Stimulated activated CD8-positive, alpha-beta memory T cell treated with anti-CD3 and anti-CD28 coated beads, Interleukin-15, amount 100 ng/mL, for 4 hours (primary cell): ENCODE measurements around the gene LCN6.
"Not testable (repeated sequence)": the region's sequence is repeated elsewhere in the genome, so short reads cannot be mapped to it uniquely, and the experiment has no call there.

Experiments used
- DNase-seq, 2 donors: peaks; one replicate each; pipeline ENCODE4 v3.0.0-alpha.2; 2020; ENCODE audit warnings: low read depth in 2 of 2

Gene LCN6

DNA sequence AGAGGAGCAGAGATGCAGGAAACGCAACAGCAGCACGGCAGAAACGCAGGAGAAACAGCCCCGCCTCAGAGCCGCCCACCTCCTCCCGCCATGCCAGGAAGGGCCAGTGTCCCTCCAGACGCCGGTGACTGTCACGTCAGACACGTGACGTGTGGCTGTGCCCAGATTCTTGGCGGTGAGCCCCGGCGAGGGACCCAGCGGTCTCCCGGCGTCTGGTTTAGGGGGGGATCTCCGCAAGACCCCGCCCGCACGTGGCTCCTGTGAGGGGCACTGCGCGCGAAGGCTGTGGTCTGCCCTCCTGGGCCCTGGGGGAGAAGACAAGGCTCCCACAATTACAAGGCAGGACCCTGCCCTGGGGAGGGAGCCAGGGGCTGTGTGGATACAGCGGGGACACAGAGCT is 12.1 kb upstream of the LCN6 start:
- DNase-seq = no peak

DNA sequence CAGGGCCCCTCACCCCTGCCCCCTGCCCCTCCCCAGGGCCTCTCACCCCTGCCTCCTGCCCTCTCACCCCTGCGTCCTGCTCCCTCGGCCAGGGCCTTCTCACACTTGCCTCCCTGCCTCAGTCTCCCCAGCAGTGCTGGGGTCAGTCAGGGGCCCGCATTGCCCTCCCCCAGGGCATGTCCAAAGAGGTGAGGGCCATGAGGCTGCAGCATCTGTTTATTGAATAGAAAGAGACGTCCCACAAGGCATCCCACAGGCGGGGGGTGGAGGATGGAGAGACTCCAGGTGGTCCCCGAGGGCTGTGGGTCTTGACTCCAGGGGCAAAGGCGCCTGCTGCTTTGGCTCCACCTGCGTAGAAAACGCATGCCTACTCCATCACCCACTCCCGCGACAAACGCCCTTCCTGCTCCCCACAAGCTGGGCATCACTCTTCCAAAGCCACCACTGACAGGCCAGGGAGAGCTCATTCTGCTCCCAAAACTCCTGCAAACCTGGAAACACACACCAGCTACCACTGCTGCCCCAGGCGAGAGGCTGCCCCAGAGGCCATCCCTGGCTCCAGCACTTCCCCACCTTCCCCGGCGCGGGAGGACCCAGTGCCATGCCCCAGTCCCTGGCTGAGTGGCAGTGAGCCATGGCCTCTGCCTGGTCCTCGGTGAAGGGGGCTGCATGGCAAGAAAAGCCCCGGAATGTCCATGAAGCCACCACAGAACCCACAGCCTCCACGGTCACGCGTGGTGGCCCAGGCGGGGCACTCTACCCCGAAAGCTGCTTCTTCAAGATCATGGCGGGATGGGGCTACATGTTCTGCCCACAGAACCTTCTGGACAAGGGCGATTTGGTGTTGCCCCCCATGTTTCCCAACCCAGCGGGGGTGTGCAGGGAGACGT is 11.4 kb upstream of the LCN6 start:
- DNase-seq = no peak

DNA sequence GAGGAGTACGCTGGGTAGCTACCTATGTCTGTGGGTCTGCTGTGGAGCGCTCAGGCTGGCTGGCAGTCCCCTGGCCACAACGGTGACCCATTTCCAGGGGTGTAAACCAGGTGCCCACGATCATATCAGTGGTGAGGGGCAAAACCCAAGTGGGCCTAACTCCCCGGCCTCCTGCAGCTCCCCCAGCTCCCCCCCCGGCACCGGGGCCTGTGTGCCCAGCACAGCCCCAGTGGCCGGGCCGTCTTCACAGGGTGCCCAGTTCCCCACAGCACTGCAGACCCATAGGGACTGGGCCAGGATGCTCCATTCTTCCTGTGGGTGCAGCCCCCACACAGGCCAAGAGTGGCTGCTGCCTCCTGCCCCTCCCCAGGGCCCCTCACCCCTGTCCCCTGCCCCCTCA is 10.7 kb upstream of the LCN6 start:
- no peak for DNase-seq

DNA sequence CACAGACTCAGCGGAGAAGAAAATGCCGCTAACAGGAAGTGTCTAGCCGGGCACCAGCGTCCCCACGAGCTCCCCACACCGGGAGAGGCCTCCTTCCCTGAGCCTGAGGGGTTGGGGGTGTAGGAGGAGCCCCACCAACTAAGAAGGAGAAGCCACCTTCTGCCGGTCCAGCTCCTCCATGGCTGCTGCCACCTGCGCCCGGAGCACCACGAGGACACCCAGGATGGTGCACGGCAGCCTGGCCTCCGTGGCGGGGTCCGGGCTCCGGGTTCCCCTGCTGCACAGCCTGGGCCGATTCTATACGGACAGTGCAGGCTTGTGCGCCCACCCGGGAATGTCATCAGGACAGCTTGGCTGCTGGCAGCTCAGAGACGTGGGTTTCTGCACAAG is 9.4 kb upstream of the LCN6 start:
- no peak for DNase-seq

DNA sequence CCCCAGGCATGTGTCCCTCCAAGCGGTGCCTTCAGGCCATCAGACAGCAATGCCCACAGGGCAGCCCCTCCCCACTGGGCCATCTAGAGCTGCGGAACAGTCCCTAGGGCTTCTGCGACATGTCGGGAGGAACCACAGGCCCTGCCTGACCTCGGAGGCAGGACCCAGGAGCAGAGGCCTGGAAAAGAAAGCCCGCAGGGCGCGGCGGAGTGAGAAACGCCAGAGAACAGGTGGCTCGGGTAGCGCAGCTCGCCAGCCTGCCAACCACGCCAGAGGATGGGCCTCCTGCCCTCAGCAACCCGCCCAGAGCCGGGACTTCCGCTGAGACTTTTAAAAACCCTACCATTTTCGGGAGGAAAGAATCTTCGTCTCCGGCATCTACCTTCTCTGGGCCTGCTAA is 9.0 kb upstream of the LCN6 start:
- no peak for DNase-seq

DNA sequence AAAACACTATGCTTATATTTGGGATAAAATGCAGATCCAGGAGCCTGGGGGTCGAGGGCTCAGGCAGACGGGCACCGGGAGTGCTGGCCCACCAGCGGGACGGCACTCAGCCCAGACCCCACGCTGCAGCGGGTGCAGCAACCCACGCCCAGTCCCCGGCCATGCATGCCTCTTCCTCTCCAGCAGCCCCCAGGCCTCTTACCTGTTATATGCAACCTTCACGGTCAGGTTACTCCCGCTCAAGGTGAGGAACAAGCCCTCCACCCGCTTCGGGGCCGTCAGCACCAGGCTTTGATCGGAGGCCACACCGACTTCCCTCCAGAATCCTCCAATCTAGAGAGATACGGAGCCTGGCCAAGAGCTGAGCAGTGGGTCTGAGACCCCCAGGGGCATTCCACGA is 8.5 kb upstream of the LCN6 start:
- no peak for DNase-seq

DNA sequence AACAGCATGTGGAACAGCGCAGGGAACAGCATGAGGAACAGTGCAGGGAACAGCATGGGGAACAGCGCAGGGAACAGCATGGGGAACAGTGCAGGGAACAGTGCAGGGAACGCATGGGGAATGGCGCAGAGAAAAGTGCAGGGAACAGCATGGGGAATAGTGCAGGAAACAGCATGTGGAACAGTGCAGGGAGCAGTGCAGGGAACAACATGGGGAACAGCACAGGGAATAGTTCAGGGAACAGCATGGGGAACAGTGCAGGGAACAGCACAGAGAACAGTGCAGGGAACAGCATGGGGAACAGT is 7.8 kb upstream of the LCN6 start:
- no peak for DNase-seq

DNA sequence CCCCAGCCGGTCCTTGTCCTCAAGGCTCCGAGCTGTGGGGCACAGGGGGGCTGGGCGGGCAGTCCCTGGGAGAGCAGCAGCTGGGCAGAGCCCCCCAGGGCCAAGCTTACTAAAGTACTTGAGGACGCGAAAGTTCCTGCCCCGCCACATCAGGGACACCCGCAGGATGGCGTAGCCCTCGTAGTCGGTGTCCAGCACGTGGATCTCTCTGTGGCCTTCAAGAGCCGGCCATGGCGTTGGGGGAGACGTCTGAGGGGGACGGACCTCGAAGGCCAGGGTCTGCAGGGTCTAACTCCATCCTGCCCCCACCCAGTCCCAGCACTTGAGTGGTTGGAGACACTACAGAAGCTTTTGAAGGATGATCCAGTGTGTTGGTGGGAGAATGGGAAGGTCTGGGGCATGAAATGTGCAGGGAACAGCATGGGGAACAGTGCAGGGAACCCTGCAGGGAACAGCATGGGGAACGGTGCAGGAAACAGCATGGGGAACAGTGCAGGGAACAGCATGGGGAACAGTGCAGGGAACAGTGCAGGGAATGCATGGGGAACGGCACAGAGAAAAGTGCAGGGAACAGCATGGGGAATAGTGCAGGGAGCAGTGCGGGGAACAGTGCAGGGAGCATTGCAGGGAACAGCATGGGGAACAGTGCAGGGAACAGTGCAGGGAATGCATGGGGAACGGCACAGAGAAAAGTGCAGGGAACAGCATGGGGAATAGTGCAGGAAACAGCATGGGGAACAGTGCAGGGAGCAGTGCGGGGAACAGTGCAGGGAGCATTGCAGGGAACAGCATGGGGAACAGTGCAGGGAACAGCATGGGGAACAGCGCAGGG is 7.2 kb upstream of the LCN6 start:
- not testable (repeated sequence) for DNase-seq

DNA sequence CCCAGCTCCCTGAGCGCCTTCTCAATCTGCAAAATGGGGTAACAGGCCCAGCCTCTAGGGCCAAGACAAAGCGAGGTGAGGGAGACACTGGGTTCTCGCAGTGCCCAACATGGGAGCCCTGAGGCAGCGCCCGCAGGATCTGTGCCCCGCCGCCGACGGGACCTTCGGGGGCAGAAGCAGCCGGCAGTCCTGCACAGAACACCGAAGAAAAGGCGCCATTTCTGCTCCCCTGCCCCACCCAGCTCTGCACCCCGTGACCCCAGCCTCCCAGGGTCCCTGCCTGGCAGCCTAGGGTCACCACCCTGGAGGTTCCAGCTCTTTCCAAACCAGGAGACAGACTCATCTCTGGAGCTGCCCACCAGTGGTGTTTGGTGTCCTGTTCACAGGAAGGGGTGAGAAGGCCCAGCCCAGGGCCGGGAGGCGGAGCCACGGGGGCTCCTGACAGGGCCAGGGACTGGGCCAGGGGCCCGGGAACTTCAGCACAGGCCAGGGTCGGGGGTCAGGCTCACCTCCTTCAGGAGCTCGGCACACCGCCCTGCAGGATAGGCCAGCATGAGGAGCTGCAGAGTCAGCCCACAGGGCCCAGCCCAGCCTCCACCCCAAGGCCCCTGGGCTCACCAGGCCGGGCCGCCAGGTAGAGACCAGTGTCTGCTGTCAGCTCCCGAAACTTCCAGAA is 6.4 kb upstream of the LCN6 start:
- no peak for DNase-seq

DNA sequence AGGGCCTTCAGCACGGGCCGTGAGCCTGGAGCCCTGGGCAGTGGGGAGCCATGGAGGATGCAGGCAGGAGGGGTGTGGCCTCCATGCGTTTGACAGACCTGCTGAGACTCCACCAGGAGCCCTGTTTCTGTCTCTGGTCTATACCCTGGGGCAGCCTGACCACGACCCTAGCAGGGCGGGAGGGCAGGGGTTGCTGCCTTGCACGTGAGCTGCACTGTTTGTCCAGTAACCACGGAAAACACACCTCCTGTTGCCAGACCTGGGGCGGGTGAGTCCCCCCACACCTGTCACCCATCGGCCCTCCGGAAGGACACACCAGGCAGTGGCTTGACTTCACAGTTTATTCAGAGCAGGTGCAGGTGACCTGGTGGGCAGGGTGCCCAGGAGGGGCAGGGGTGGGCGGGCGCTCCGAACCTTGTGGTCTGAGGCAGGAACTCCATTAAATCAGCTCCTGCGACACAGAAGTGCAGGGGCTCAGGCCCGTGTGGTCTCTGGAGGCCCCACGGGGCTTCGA is 5.8 kb upstream of the LCN6 start:
- DNase-seq = no peak

DNA sequence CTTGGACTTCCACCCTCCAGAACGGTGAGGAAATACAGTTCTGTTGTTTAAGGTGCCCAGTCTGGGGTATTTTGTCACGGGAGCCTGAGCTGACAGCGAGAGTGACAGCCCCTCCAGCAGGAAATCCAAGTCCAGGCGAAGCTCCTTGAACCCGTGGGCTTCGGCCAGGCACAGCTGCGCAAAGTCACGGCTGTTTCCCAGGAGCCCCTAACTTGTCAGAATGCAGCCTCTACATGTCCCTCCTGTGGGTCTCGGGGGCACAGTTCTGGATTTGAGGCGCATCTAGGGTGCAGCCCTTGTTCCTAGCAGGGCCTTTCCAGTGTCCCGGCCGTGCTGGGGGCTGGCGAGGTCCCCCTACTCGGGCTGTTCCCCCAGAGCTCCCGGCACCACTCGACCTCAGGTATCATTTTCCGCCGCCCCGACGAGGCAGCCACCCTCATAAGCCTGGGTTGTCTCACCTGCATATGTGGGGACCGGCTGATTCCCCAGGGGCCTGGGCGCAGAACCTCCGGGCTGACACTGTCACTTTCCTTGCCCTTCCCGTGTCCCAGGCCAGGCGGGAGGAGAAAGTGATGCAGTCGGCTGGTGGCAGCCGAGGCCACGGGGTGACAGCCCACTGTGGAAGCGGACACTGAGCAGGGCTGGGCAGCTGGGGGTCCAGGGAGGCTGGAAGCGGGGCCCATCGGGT is 5.2 kb upstream of the LCN6 start:
- no peak for DNase-seq

DNA sequence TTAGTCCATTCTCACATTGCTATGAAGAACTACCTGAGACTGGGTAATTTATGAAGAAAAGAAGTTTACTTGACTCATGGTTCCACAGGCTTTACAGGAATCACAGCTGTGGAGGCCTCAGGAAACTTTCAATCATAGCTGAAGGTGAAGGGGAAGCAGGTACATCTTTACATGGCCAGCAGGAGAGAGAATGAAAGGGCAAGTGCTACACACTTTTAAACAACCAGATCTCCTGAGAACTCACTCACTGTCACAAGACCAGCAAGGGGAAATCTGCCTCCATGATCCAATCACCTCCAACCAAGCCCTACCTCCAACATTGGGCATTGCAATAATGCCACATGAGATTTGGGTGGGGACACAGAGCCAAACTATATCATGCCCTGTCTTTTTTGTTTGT is 3.5 kb upstream of the LCN6 start:
- no peak for DNase-seq

DNA sequence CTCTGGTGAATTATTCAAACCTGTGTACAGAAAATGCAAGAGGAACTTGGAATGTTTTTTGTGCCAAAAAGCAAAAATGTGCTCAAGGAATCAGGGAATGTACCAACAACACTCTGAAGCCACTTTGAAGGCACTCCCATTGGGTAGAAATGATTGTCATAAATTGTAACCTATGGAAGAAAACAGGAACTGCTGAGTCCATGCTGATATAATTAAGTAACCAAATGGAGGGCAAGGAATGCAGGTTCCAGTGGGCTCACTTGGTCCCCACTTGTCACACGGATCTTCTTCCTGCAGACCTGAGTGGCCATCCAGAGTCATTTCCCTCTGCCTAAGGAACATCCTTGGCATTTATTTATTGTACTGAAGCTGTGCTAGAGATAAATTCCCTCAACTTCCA is 2.9 kb upstream of the LCN6 start:
- DNase-seq = no peak

DNA sequence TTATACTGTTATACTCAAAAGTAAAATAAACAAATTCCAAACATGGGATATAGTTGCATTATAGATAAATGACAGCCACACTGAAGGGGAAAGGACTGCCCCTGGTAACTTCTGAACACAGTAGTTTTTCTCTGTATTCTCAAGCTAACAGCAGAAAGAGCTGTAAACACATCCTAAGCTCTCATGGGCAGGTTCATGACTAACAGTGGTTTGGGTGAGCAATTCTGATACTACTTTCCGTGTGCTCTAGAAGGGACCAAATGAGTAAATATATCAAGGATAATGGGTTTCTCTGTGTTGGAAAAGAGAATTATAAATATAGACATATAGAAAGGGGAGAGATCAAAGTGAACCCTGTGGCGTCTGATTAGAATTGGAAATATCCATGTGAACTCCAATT is 2.2 kb upstream of the LCN6 start:
- DNase-seq = no peak

DNA sequence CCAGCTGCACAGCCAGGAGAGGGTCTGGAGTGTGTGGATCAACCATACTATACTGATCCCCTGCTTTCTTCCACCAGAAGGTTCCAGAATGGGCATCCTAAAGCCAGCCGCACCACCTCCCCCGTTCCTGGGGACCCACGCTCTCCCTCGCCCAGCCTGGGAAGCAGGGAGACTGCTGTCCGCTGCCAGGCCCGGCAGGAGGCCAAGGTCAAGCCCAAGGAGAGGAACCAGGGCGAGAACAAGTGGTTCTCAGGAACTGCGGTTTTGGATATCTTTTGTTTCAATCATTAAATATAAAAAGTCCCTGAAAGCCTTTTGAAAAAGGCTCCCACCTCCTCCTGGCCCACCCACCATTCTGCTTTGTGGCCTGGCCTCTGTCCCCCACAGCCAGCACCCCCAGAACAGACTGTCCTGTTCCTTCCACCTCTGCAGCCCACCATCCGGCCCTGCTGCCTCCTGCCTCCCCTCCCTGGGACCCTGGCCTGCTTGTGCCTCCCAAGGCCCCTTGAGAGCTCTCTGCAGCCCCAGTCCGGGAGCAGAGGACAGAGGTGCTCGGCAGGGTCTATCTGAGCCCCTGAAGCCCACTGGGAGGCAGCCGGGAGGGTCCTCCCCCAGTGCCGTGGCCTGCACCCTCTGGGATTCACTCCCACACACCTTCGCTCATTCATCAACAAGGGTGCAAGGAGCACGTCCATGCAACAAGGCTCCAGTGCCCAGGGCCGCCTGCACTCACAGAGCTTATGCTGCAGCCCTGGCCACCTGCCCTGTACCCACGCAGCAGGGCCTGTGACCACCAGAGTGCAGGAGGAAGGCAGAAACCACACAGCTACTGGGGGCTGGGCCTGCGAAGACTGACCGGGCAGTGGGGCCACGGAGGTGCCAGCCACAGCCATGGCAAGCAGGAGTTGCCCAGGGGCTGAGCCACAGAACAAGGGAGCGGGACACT is 614 bp upstream of the LCN6 start:
- DNase-seq = no peak

DNA sequence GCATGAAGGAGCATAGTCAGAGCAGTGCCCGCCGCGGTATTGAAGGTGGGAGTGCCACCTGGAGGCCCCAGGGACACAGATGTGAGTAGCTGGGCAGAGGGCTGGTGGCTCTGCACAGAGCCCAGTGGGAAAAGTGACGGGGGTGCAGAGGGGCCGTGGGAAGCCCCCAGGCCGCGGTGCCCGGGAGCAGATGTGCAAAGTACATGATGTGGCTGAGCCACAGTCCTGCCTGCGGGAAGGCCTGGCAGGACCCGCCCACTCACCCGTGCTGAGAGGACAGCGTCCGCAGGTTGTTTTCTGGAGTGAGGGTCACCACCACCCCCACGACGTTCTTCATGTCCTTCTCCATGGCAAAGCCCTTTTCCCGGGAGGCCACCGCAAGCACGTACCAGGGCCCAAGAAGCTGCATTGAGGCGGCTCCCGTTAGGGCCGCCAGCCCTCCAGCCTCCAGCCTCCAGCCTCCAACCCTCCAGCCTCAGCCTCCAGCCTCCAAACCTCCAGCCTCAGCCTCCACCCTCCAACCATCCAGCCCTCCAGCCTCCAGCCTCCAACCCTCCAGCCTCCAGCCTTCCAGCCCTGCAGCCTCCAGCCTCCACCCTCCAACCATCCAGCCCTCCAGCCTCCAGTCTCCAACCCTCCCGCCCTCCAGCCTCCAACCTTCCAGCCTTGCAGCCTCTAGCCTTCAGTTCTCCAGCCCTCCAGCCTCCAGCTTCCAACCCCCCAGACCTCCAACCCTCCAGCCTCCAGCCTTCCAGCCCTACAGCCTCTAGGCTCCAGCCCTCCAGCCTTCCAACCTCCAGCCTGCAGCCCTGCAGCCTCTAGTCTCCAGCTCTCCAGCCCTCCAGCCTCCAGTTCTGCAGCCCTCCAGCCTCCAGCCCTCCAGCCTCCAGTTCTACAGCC is 914 bp downstream of the LCN6 start:
- DNase-seq = no peak

DNA sequence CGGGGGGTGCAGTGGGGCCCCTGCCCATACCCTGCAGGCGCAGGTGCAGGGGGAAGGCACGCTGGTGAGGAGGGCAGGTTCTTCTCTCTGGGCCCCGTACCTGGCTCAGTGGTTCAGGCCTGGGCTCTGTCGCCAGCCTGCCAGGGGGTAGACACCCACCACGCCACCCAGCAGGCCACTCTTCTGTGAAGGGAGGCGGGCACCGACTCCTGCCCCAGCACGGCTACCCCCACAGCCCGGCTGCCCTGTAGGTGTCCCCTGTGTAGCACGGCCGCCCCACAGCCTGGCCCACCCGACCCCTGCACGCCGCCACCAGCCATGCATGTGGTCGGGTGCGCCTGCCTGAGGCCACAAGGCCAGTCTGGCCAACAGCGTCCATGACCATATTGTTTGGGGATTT is 1.7 kb downstream of the LCN6 start:
- DNase-seq = no peak

DNA sequence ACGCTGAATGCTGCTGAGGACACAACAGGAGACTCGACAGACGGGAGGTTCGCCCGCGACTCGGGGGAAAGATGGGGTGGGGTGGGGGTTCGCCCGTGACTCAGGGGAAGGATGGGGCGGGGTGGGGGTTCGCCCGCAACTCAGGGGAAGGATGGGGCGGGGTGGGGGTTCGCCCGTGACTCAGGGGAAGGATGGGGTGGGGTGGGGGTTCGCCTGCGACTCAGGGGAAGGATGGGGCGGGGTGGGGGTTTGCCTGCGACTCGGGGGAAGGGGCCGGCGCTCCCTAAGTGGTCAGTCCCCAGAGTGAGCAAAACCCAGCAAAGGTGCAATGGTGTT is 2.2 kb downstream of the LCN6 start:
- no peak for DNase-seq

DNA sequence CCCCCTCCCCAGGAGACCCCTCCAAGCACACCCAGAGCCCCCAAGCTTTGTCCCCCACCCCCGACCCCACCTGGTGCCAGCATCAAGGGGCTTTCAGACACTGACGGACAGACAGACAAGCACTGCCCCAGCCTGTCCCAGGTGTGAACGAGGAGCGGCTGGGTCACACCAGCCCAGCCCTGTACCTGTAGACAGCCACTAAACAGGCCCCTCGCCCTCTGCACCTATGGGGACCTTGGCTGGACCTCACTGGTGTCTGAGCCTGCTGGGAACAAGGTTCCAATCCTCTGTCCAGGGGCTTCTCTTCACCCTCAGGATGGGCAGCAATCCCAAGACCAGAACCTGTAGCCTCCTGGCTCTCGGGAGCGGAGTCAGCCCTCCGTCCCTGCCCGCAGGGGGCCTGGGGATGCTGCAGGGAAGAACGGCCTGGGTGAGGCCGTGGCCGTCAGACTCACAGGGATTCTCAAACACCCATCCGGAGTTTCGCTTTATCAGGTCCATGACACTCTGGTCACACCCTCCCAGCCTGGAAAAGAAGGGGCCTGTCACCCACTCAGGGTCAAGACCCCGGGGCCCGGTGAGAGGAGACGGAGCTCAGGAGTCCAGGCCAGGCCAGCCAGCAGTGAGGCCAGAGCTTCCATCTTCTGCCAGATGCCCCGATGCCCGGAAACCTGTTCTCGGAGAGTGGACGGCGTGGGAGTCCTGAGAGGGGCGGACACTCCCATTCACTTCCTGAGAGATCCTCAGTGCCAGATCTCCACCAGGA is 2.8 kb downstream of the LCN6 start:
- no peak for DNase-seq
